NCI-H2227 (cell line): ENCODE results near the gene DAAM2.

Source experiments
- DNase-seq: peaks from one replicate; lab custom pipeline; 2025; ENCODE audit not compliant: unreplicated experiment; lab: John Stamatoyannopoulos, UW

DAAM2 gene

DNA sequence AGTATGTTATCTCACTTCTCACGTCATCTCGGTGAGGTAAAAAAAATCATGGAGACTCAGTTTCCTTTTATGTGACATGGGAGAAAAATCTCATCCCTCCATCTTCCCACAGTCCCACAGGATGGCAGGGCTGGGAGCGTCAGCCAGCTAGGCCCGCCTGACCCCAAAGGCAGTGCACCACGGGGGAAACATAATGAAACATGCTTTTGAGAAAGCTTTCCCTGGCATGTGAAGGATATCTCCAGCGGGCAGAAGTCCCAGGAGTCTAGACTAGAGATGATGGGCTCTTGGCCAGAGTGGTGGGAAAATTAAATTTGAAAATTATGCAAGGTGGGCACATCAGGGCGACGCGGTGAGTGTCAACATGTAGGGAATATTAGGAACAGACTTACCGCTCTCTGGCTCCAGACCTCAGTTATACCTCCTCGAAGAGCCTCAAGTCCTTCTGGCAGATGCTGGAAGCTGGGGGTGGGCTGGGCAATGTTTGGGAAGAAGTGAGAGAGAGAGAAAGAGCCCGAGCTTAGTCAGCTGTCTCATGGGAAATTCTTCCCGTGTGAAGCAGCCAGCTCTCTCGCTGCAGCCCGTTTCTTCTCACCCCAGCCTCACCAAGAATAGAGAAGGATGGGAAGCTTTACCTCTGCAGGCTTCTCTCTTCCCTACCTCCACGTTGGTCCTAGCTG lies 89.8 kb downstream of the DAAM2 start:
- no peak for DNase-seq

DNA sequence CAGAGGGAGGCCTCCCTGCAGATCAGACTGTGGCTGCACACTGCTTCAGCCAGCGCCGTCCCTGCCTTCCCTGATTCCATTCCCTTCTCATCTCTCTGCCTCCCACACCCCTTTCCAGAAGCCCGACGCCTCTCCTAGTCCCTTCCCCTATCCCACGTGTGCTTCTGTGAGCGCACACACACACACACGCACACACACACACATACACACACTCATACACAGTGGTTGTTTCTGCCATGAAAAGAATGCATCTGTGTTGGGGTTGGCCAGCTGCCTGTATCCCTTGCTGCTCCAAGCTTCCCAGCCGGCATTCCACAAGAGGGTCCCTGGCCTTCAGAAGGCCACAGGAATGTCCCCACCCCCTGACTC lies 90.3 kb downstream of the DAAM2 start:
- no peak for DNase-seq

DNA sequence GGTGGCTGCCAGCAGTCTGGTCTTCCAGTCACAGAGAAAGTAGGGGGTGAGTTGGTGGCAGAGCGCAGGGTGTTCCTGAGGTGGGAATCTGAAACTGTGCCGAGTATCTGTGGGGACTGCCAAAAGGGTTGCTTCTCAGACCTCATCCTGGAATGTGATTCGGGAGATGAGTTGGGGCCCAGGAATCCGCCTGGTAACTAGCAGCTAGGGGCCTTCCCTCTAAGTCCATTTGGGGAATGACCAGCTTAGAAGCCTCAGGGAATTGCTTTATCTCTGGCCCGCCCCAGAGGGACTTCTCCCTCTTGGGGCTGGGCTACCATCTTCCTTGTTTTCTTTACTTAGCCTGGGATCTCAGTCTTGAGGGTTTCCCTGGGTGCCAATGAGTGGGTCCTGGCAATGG lies 92.5 kb downstream of the DAAM2 start:
- DNase-seq: no peak

- no peak for DNase-seq
Observed at GRCh38 chr6:39885691-39886090, 93.5 kb downstream of the DAAM2 start.

DNA sequence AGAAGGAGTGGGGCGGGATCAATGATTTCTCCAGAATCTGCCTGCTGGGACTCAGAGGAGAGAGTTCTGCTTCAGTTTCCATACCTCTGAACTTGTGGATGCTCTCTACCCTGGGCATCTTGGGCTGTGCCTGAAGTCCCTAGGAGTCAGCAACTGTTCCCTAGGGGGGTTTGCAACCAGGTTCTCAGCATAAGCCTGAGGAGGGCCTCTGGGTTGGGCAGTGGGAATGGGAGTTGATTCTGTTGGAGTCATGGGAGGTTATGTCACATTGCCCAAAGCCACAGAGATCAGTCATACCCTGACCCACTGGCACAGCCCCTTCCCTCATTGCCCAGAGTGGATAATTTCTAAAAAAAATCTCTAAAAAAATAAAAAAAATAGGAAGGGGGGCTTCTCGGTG lies 94.7 kb downstream of the DAAM2 start:
- DNase-seq: no peak

DNA sequence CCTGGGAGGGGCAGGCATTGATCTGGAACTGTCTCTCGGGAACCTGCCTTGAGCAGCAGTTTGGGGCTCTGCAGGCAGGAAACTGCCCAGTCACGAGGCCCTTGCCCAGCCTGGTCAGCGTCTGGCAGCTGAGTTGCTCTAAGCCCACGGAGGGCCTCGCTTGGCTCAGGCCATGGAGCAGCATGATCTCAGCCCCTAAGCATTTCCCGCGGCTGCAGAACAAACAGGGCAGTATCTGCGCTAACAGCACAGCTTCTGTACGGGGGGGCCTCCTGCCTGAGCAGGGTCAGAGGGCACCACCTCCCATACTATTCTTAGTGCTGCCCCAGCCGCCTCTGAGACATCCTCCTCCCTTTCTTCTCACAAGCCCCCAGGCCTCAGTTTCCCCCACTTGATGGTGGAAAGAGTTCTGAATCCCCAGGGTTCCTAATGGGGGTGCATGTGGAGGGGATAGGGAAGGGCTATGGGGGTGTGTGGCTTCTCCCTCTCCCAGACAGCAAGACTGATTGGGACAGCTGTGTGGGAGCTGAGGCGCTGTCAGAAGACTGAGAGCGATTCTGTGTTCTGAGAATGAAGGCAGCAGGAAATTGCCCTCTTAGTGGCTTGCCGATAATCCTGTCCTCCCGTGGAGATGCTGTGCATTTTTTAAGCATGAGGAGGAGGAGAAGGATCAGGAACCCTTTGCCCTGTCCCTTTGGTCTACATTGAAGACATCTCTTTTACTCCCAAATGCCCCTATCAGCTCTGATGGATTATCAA lies 95.7 kb downstream of the DAAM2 start:
- no peak for DNase-seq

- DNase-seq: no peak
Observed at GRCh38 chr6:39889229-39889628, 97.1 kb downstream of the DAAM2 start.

DNA sequence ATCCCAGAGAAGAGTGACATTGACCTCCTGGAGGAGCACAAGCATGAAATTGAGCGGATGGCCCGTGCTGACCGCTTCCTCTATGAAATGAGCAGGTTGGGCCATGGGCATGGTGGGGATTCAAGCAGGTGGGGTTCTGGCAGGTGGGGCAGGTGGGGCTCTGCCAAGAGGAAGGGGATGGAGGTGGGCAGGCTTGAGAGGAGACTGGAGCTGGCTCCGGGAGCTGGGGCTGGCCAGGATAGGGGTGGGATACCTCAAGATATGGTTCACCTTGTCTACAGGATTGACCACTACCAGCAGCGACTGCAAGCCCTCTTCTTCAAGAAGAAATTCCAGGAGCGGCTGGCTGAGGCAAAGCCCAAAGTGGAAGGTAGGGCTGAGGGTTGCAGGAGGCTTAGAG lies 99.2 kb downstream of the DAAM2 start:
- DNase-seq: no peak

GRCh38 chr6:39891976-39892375 lies 99.8 kb downstream of the DAAM2 start:
- DNase-seq: no peak

GRCh38 chr6:39892490-39893129 lies 100.4 kb downstream of the DAAM2 start:
- DNase-seq: peak; percentile 52

GRCh38 chr6:39893286-39893685 lies 101.1 kb downstream of the DAAM2 start:
- DNase-seq: no peak

DNA sequence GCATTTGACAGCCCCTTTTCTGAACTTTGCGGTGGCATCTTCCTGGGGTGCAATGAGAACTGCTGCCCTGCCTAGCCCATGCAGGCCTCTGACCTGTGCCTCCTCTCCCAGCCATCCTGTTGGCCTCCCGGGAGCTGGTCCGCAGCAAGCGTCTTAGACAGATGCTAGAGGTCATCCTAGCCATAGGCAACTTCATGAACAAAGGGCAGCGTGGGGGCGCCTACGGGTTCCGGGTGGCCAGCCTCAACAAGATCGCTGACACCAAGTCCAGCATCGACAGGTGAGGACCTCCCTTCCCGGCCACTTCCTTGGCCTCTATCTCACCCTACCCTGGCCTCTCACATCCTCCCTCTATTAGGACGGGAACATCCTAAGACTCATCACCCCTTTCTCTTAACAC lies 104.5 kb downstream of the DAAM2 start:
- no peak for DNase-seq

GRCh38 chr6:39897698-39898097 lies 105.5 kb downstream of the DAAM2 start:
- no peak for DNase-seq

DNA sequence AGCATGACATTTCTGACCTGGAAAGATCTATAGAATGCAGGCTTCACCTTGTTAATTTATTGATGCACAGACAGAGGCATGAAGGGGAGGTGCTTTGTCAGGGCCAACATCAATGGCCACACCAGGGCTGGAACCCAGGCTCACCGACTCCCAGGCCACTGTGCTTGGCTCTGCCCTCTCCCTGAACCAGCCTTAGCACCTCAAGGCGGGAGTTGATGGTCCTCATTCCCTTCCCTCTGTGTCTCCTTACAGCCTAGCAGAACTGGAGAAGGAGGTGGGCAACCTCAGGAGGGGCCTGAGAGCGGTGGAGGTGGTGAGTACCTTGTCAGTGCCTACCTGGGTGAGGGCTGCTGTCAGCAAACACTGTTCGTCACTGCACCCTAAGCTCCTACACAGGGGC lies 106.4 kb downstream of the DAAM2 start:
- DNase-seq: no peak

DNA sequence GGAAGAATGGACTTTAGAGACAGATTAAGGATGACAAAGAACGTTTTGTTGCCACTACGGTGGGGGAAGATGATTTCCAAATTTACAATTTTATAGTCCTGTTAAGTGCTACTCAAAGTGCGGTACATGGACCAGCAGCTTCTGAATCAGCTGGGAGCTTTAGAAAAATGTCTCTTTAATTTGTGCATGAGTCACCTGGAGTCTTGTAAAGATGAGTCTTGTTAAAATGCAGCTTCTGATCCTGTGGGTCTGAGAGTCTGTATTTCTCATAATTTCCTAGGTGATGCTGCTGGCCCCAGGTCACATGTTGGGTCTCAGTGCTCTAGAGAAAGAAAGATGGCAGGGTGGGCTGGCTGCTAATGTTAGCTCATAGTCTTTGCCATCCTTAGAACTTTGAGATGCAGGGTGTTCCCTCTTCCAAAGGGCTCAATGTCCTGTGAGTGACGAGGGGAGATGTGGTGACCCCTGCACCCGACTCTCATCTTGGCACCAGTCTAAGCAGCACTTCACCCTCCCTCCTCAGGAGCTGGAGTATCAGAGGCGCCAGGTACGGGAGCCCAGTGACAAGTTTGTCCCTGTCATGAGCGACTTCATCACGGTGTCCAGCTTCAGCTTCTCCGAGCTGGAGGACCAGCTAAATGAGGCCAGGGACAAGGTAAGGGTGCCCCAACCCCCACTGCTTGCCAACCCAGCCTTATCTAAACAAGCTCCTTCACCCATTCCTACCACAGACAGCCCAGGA lies 107.5 kb downstream of the DAAM2 start:
- no peak for DNase-seq

DNA sequence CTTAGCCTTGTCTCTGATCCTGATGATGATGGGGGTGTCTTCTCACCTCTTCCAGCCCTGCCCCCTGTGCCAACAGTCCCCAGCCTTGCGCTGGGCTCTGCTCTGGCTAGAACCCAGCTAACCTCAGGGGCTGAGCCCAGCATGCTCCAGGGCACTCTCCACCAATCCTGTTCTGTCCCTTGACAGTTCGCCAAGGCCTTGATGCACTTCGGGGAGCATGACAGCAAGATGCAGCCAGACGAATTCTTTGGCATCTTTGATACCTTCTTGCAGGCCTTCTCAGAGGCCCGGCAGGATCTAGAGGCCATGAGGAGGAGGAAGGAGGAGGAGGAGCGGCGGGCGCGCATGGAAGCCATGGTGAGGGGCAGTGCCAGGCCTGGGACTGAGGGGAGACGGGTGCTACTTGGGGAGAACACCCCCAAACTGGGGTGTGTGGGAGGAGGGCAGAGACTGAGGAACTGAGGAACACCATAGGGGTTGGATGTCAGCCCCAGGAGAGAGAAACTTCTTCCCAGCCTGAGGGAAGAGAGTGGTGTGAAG lies 109.0 kb downstream of the DAAM2 start:
- DNase-seq: no peak

- DNase-seq: no peak
Observed at GRCh38 chr6:39901670-39902069, 109.5 kb downstream of the DAAM2 start.

DNA sequence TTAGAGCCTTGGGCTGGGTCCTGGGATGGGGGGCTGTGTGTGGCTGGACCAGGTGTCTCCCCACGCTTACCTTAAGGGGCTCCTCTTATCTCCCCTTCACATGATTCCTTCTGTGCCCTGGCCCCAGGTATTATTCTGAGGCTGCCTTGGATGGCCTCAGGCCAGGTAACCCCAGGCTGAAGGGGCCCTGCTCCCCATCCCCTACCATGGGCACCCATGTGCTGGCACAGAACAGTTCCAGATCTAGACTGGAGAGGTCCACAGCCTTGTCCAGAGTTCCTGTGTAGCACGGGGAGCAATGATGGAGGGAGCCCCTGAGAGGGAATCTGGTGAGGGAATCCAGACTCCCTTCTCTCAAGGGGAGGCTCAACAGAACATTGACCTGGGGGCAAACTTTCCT lies 110.0 kb downstream of the DAAM2 start:
- DNase-seq: no peak

GRCh38 chr6:39902786-39903465 lies 110.8 kb downstream of the DAAM2 start:
- no peak for DNase-seq

DNA sequence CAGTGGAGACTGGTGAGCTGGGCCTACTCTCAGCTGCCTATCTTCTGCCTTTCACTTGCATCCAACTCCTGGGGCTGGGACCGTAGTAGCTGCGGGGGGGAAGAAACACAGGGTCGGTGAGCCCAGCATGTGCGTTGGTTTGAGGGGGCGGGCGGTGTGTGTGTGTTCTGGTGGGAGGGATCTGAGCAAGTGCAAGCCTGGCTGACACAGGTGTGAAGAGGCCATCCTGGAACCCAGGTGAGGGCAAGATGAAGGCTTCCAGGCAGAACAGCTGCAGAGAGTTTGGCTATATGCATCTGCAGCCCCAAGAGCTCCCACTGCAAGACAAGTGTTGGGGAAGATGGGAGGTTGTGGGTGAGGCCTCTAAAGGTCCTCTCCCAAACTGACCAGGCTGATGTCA lies 111.5 kb downstream of the DAAM2 start:
- DNase-seq: no peak
